ENCODE results near the gene ENO2. TPM values are rescaled to one million over a fixed set of nuclear protein-coding genes. Genes with fewer than 3 reads are reported as not detected.
A peak's percentile ranks its signal among the peaks of the same experiment; 100 is the strongest.
"Not testable (repeated sequence)": the region's sequence is repeated elsewhere in the genome, so short reads cannot be mapped to it uniquely, and the experiment has no call there.

ENO2 gene
- total RNA-seq, 1 donor from 2014 or later = 30.5 TPM

- DNase-seq (ENCODE audit: low spot score) = not testable (repeated sequence)
These were observed 28.0 kb upstream of the ENO2 start for GRCh38 chr12:6886206-6886999.

GRCh38 chr12:6887460-6887859, 26.9 kb upstream of the ENO2 start:
- no peak for DNase-seq (ENCODE audit: low spot score)

- no peak for DNase-seq (ENCODE audit: low spot score)
These were observed 26.0 kb upstream of the ENO2 start for GRCh38 chr12:6888360-6888759.

GRCh38 chr12:6888794-6889193, 25.6 kb upstream of the ENO2 start:
- DNase-seq (ENCODE audit: low spot score) = not testable (repeated sequence)

GRCh38 chr12:6889775-6890573, 24.4 kb upstream of the ENO2 start:
- not testable (repeated sequence) for DNase-seq (ENCODE audit: low spot score)

- peak; percentile 98 for DNase-seq (ENCODE audit: low spot score)
These were observed 23.4 kb upstream of the ENO2 start for GRCh38 chr12:6890789-6891645.

GRCh38 chr12:6891646-6892001, 22.8 kb upstream of the ENO2 start:
- no peak for DNase-seq (ENCODE audit: low spot score)

- DNase-seq (ENCODE audit: low spot score) = not testable (repeated sequence)
These were observed 21.7 kb upstream of the ENO2 start for GRCh38 chr12:6892683-6893082.

- no peak for DNase-seq (ENCODE audit: low spot score)
These were observed 20.1 kb upstream of the ENO2 start for GRCh38 chr12:6894321-6894720.

GRCh38 chr12:6896846-6897435, 17.4 kb upstream of the ENO2 start:
- no peak for DNase-seq (ENCODE audit: low spot score)

GRCh38 chr12:6899427-6899826, 15.0 kb upstream of the ENO2 start:
- DNase-seq (ENCODE audit: low spot score) = no peak

- peak; percentile 73 for DNase-seq (ENCODE audit: low spot score)
These were observed 14.4 kb upstream of the ENO2 start for GRCh38 chr12:6899837-6900519.

GRCh38 chr12:6902448-6902847, 11.9 kb upstream of the ENO2 start:
- DNase-seq (ENCODE audit: low spot score) = no peak

- DNase-seq (ENCODE audit: low spot score) = no peak
These were observed 10.7 kb upstream of the ENO2 start for GRCh38 chr12:6903722-6904121.

GRCh38 chr12:6904280-6905276, 9.8 kb upstream of the ENO2 start, which contains the start of gene LRRC23:
Gene LRRC23, plus strand, starts transcription at chr12:6904822. Its CDS starts 812 bp downstream, at chr12:6905634.
- peak; percentile 98 for DNase-seq (ENCODE audit: low spot score)

GRCh38 chr12:6905414-6906040, 8.9 kb upstream of the ENO2 start:
- no peak for DNase-seq (ENCODE audit: low spot score)

- DNase-seq (ENCODE audit: low spot score) = not testable (repeated sequence)
These were observed 6.2 kb upstream of the ENO2 start for GRCh38 chr12:6908141-6908540.

- DNase-seq (ENCODE audit: low spot score) = no peak
These were observed 4.8 kb upstream of the ENO2 start for GRCh38 chr12:6909421-6910145.

Measured in mucosa of gallbladder (tissue), 1 donor.